HTR-8/SVneo (cell line): Measurements from ENCODE around the gene TMPRSS7.
"Not testable (repeated sequence)": the region's sequence is repeated elsewhere in the genome, so short reads cannot be mapped to it uniquely, and the experiment has no call there.

Source experiments
- DNase-seq: peaks from one replicate; pipeline ENCODE4 v3.0.0; 2011; ENCODE audit warnings: low spot score, mixed read lengths; ENCODE audit not compliant: insufficient read length
- FAIRE-seq: peaks from 2 replicates; lab custom pipeline; 2011; peaks lifted over from hg19 to GRCh38; lab: Jason Lieb, UNC

TMPRSS7 gene

DNA sequence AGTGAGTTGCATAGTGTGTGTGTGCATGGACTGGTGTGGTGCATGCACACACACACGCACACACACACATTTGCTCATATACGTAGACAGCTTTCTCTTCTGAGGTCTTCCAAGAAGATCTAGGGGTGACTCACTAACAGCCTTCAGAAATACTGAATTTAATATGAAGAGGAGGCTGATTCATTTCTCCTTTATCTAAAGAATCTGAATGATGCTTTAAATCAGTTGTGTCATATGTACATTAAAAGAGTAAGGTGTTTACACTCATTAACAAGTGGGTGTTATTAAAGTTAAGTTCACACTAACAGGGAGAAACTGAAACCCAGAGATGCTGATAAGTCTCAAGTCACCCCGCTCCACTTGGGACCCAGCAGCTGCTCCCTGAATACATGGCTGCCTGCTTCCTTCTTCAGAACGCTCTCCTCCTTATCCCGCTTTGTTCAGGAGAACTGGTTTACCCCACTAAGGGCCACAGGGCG, 22.0 kb downstream of the TMPRSS7 start:
- FAIRE-seq (peak; percentile 52), DNase-seq (no peak)

DNA sequence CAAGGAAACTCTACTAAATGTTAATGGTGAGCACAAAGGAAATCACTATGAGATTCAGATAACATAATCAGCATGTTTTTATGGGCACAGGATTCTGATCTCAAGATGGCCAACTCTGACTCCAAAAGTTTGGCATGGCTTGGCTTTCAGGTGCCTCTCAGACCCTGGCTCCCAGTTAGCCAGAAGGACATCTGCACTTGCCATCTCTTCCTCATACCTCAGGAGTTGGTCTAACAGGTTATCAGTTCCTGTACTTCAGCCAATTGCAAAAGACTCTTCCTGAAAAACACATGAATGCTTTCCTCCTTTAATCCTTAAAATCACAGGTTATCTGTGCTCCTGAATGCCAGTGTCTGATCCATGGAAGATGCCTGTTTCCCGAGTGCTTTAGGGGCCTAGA, 25.0 kb downstream of the TMPRSS7 start:
- DNase-seq (no peak), FAIRE-seq (no peak)

DNA sequence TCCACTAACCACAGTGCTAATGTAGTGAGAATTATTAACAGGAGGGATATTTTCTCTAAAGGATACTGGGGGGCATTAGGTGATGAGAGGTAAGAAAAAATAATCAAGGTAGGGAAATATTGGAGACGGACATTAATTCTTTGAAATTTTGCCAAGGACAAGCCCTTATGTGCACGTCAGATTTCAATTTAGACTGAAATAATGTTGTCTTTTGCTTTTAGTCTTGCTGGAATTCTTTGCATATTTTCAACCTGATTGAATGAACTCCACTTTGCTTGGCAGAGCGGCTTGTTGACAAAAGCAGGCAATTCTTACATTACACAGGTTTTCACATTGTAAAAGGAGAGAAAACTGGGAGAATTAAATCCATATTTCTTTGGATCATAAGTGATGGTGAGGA, 26.6 kb downstream of the TMPRSS7 start:
- no peak for FAIRE-seq
- peak; percentile 30 for DNase-seq

DNA sequence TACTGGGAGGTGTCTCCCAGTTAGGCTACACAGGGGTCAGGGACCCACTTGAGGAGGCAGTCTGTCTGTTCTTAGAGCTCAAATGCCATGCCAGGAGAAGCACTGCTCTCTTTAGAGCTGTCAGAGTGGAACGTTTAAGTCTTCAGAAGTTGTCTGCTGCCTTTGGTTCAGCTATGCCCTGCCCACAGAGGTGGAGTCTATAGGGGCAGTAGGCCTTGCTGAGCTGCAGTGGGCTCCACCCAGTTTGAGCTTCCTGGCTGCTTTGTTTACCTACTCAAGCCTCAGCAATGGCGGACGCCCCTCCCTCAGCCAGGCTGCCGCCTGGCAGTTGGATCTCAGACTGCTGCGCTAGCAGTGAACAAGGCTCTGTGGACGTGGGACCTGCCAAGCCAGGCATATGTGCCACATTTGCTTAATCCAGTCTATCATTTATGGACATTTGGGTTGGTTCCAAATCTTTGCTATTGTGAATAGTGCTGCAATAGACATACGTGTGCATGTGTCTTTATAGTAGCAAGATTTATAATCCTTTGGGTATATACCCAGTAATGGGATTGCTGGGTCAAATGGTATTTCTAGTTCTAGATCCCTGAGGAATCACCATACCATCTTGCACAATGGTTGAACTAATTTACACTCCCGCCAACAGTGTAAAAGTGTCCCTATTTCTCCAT, 38.0 kb downstream of the TMPRSS7 start:
- FAIRE-seq, DNase-seq: not testable (repeated sequence)

DNA sequence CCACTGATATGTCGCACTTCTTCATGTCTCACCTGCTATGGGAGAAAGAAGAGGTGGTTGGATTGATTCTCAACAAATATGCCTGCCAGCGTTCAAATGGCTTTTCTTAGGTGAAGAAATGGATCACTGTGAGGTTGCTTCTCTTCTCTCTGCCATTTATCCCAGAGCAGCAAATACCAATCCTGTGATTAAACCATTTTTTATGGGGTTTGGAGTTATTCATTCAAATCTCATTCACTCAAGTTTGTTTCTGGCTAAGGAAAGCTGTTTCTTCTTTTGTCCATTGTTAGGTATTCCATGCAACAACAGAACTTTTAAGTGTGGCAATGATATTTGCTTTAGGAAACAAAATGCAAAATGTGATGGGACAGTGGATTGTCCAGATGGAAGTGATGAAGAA, 39.5 kb downstream of the TMPRSS7 start:
- no peak for FAIRE-seq

DNA sequence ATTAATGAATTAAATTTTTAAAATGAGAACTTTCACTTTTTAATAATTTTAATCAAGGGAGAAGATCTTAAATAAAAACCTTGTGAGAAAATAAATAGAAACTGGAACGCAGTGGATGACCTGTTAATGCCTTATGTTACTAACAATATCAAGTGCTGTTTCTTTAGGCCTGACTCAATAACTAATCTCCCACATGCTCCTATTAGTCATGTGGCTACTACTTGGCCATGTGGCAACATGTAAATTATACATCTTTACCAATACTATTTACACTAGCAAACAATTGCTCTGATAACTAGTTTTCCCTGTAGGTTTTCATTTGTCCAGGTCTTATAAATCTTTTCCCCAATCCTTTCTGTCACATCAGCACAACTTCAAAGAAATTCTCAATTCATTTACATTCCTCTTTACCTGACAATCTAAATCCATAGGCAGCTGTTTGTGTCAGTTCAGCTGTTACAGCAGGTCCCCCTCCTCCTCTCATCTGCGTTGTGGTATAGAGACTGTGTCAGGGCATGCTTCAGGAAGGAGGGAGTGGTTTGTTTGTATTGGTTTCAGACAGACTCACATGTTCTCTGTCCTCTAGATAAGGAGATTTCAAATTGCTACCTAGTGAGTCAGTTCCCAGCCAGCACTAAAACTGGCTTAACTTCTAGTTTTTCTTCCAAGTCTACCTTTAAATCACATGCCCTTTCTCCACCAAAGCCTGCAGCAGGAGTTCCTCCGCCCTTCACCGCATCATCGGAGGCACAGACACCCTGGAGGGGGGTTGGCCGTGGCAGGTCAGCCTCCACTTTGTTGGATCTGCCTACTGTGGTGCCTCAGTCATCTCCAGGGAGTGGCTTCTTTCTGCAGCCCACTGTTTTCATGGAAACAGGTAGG, 40.3 kb downstream of the TMPRSS7 start:
- DNase-seq = peak; percentile 76
- peak; percentile 68 for FAIRE-seq

More for the DNA sequence above, 39.5 kb downstream of the TMPRSS7 start:
- DNase-seq = no peak

DNA sequence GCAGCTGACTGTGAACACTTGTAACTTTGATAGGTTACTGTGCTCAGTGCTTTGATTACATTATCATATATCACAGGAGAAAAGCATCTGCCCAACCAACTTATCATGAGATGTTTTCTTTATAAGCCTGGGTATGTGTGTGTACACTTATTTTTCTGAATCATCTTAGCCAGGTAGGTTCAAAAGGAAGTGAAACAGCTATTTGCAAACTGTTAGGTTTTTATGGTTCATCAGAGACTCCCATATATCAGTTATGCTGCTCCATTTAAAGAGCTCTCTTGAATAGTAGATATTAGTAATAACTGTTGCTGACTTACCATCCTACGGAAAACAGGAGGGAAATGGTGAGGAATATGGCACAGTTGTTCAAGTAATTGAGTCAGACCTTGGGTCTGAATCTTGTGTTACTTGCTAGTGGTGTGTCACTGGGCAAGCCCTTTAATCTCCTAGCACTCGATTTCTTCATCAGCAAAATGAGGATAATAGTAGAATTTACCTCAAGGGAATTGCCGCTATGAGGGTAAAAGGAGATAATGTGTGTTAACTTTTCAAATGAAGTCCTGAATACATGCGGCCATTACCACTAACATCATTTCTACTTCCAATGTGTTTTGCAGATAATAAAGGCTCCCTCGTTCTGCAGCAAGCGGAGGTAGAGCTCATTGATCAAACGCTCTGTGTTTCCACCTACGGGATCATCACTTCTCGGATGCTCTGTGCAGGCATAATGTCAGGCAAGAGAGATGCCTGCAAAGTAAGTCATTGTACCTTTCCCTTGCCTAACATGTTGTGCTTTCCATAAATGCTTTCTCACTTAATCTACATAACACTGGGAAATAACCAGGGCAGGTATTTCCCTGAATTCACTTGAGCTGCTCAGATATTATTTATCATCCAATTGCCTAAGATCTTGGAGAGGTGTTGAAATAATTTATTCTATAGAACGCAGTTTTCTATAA, 43.9 kb downstream of the TMPRSS7 start:
- DNase-seq = no peak
- FAIRE-seq = no peak

DNA sequence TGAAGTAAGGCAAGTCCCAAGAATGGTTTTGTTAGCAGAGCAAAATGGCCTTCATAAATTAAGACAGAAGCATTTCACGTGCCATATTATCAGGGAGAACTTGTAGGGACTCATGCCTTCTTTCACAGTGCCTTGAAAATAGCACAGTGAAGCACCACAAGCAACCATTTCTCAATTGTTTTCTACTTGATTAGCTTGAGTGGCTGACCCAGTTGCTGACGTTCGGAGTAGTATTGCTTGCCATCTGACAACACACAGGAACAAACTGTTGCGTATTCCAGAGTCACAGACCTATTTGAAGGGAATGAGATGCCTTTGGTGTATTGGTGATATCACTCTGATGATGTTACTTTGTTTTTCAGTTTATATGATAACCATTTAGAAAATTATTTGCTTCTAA, 48.7 kb downstream of the TMPRSS7 start:
- DNase-seq = no peak
- no peak for FAIRE-seq

DNA sequence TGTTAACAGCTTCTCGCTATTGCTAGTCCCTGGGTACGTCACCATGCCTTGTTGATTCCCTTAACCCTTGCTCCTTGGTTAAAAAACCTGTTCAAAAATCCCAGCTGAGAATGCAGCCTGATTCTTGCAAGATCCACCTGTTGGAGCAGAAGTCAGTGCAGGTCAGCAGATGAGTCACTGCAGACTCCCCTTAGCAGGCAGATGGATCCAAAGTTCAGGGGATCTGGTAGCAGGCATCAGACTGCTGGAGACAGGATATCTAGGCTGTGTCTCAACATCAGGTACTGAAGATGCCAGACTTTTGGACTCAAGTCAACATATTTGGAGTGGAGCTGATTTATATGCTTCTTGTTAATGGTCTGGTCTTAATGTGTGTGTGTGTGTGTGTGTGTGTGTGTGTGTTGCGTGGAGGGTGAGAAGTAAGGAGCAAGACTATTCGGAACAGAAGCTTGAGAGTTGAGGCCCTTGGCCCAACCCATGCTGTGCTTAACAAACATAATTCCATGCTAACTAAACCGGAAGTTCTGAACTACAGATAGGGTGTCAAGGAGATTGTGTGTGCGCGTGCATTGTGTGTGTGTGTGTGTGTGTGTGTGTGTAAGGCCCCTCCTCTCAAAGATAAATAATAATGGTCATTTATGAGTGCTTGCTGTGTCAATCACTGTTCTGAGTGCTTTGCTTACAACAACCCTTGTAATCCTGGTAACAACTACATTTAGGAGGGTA, 50.6 kb downstream of the TMPRSS7 start:
- DNase-seq (no peak), FAIRE-seq (peak; percentile 33)

DNA sequence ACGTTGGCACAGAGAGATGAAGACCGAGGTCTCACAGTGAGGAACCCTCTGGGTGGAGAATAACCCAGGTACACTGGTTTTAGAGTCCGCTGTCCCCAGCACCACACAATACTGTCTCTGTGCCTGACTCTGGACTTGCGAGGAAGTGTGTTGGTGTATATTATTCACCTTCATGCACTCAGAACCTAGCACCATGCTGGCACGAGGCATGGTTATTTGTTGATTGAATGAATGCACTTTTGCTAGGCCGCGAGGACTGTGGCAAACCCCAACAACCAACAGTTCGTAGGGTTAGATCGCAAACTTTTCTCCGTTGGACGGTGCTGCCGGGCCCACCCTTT, 51.2 kb downstream of the TMPRSS7 start:
- peak; percentile 65 for FAIRE-seq

DNA sequence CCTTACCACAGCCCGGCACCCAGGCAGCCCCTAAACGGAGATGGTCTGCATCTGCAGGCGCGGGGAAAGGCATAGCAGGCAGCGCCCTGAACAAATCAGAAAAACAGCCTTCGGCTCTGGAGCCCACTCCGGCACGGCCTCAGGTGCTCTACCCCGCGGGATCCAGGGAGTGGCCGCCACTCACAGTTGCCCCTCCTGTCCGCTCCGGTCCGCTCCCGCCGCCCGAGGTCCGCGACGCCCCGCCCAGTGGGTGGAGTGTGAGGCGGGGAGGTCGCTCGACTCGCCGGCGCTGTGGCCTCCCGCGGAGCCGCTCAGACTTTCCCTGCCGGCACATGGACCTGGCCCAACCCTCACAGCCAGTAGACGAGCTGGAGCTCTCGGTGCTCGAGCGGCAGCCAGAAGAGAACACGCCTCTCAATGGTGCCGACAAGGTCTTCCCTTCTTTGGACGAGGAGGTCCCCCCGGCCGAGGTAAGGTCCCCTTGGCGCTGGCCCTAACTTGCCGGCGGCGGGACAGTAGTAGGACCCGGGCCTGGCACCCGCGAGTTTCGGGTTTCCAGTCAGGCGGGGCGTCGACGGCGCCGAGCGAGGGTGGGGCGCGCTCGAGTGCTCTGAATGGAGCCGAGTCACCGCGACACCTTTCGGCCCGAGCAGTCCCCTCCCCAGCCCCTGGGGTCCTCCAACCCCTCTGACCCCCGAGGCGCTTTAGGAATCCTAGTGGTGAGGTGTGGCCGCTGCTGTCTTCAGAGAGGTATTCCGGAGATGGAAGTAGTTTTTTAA, 51.7 kb downstream of the TMPRSS7 start, which contains the start of gene C3orf52:
C3orf52 (plus strand) TSS at position 314 of the 779 bp plus-strand sequence; CDS start at position 333, 19 bp downstream.
- peak; percentile 89 for DNase-seq
- peak; percentile 94 for FAIRE-seq

More for the DNA sequence above, 51.2 kb downstream of the TMPRSS7 start:
- DNase-seq = no peak

DNA sequence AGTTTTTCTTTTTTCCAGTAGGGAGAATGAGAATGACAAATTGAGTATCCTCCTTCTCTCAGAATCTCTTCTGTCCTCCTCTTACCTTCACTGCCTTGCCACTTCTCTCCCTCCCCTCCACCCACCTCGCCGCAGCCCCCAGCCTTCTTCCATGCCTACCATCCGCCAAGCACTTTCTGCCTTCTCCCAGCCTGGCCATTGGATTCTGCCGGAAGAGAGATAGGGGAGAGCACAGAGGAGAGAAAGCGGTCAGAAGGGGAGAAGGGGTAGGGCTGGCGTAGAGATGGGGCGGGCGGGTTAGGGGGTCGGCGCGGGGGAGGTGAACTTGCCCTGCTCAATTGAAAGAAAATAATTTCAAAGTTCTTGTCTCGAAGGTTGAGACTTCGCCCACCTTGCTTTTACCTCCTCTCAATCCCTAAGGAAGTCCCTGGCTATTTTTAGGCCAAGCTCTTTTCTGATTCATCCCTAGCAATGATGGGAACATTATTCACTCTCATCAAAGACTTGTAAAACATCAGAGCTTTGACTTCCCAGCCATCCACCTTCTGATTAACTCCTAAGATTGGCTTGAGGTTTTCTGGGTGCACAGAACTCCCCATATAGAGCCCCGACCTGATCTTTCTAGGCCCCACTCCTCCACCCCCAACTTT, 52.5 kb downstream of the TMPRSS7 start:
- FAIRE-seq (peak; percentile 26), DNase-seq (no peak)

DNA sequence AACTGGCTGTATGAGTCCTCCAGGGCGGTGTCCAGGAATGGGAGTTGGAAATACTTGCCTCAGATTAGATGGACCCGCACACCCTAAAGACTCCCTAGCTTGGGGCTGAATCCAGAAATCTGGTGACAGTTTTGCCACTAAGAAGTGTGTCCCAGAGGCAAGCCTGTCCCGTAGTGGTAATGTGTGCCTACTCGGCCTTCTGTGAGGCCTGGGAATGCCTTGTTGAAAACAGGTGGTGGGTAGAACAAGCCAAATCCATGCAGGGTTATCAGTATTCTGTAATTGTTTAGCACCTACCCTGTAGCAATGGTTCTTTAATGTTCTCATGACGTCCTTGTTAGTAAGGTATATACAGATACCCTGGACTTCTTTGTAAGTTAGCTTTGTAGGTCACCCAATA, 53.2 kb downstream of the TMPRSS7 start:
- DNase-seq = no peak
- FAIRE-seq = no peak

DNA sequence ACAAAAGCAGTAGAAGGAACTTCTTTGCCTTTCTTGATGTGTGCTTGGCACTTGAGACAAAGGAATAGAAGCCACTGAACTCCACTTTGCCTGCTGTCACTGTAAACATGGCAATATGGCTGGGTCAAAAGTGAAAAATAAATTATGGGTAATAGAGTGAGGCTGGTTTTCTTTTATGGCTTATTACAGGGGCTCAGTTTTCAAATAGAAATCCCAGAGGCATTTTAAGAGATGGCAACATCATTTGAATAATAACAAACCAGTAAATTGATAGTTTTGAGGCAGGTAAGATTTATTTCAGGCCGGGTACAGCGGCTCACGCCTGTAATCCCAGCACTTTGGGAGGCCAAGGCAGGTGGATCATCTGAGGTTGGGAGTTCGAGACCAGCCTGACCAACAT, 54.4 kb downstream of the TMPRSS7 start:
- DNase-seq = no peak
- FAIRE-seq = no peak

DNA sequence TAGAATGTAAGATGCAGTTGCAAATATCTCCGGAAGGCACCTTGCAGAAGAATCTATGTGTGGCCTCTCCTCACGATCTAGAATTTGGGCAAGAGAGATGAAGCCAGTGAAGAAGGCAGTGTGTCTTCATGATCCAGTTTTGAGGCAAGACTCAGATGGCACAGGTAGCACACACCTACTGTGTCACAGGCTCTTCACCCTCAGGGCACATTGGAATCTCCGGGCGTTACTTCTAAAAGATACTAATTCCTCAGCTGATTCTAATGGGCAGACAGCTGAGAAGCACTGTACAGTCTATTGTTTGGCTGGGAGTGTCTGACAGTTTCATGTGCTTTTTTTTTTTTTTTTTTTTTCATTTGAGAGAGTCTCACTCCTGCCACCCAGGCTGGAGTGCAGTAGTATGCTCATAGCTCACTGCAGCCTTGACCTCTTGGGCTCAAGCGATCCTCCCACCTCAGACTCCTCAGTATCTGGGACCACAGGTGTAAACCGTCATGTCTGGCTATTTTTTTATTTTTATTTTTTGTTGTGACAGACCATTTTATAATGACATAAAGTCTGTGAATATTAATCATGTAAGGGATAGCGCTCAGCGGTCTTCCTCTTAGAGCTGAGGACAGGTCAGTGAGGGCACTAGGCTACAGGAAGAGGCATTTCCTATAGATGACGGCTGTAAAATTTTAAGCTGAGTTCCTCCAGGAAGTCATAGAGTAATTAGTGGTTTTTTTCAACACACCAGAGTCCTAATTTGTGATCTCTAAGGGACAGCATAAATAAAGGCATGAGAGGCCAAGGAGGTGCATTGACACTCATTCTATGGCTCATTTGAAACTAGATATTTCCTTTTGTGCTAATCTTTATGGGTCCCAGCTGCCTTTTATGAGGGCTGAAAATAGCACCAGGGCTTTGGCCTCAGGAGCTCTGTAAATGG, 55.7 kb downstream of the TMPRSS7 start:
- no peak for DNase-seq
- FAIRE-seq = no peak

DNA sequence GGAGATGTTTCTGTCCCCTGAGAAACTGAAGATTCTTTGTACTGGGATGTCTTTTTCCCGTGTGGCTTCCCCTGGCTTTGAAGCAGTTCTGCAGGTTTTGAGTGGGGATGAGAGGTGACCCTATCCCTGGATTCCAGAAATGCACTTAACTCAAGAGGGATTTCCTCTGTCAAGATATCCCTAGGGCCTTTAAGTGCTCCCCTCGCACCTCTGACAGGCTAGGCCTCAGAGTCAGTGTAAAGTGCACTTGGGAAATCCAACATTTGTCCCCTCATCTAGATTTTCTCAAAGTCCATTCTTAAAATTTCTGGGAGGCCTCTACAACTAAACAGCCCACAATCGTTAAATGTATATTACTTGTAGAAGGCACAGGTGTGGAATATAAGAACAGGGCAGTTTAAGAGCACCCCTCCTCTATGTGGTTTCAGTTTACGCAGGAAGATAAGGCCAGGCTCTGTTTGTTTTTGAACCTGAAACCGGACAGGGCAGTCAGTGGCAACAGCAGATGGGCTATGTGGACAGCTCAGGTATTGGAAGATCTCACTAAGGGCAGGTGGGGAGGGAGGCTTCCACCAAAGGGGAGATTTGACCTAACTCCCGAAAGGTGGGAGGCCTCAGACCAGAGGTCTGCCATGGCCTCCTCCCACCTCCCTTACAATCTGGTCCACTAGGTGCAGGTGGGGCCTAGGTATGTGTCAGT, 56.5 kb downstream of the TMPRSS7 start:
- FAIRE-seq (no peak), DNase-seq (no peak)
